H9 (cell line): ENCODE data around the gene NECAP2. TPM values are rescaled to one million over a fixed set of nuclear protein-coding genes. Genes with fewer than 3 reads are reported as not detected.

Experiments
- DNase-seq: peaks from one replicate; pipeline ENCODE4 v3.0.0-alpha.2; 2017
- H2AFZ ChIP-seq: one replicate; pipeline ENCODE4 v1.6.1; 2013; ENCODE audit warnings: mild to moderate bottlenecking, low read length, control low read depth, moderate library complexity
- H2AK5ac ChIP-seq: 2 replicates; pipeline ENCODE4 v1.6.1; 2013; ENCODE audit warnings: low read length, control low read depth, mixed read lengths; ENCODE audit not compliant: insufficient read length
- H2BK120ac ChIP-seq: one replicate; pipeline ENCODE4 v1.6.1; 2013; ENCODE audit warnings: low read depth, mild to moderate bottlenecking, low read length, control low read depth, inconsistent platforms; ENCODE audit not compliant: poor library complexity, severe bottlenecking
- H2BK12ac ChIP-seq: 2 replicates; pipeline ENCODE4 v1.6.1; 2013; ENCODE audit warnings: low read length, control low read depth, mixed read lengths, low read depth; ENCODE audit not compliant: insufficient read length
- H2BK15ac ChIP-seq: 2 replicates; pipeline ENCODE4 v1.6.1; 2013; ENCODE audit warnings: low read depth, low read length, control low read depth
- H2BK20ac ChIP-seq: one replicate; pipeline ENCODE4 v1.6.1; 2013; ENCODE audit warnings: low read depth, mild to moderate bottlenecking, low read length, control low read depth, inconsistent platforms; ENCODE audit not compliant: poor library complexity, severe bottlenecking
- H2BK5ac ChIP-seq: 2 replicates; pipeline ENCODE4 v1.6.1; 2013; ENCODE audit warnings: low read length, control low read depth, mixed read lengths; ENCODE audit not compliant: insufficient read length
- H3K14ac ChIP-seq: 2 replicates; pipeline ENCODE4 v1.6.1; 2013; ENCODE audit warnings: low read length, control low read depth; ENCODE audit not compliant: insufficient read depth
- H3K18ac ChIP-seq: 2 replicates; pipeline ENCODE4 v1.6.1; 2013; ENCODE audit warnings: low read depth, mild to moderate bottlenecking, mixed read lengths, low read length, control low read depth; ENCODE audit not compliant: insufficient read length
- H3K23ac ChIP-seq: 2 replicates; pipeline ENCODE4 v1.6.1; 2013; ENCODE audit warnings: low read length, control low read depth, mixed read lengths, low read depth; ENCODE audit not compliant: insufficient read length
- H3K23me2 ChIP-seq: 2 replicates; pipeline ENCODE4 v1.6.1; 2013; ENCODE audit warnings: low read depth, mild to moderate bottlenecking, mixed read lengths, low read length, control low read depth; ENCODE audit not compliant: insufficient read length, poor library complexity, severe bottlenecking
- H3K27ac ChIP-seq: 2 replicates; pipeline ENCODE4 v1.5.1; 2013; ENCODE audit warnings: low read length, control low read depth, mixed read lengths, low read depth; ENCODE audit not compliant: insufficient read length
- H3K27me3 ChIP-seq: 2 replicates; pipeline ENCODE4 v1.6.1; 2013; ENCODE audit warnings: low read length, control low read depth, inconsistent platforms; ENCODE audit not compliant: insufficient read depth
- H3K4ac ChIP-seq: 2 replicates; pipeline ENCODE4 v1.6.1; 2013; ENCODE audit warnings: low read depth, mild to moderate bottlenecking, control low read depth, inconsistent platforms, low read length, moderate library complexity
- H3K4me1 ChIP-seq: 2 replicates; pipeline ENCODE4 v1.6.1; 2013; ENCODE audit warnings: low read length, control low read depth, inconsistent platforms; ENCODE audit not compliant: insufficient read depth
- H3K4me2 ChIP-seq: 2 replicates; pipeline ENCODE4 v1.6.1; 2013; ENCODE audit warnings: low read length, control low read depth, mixed read lengths; ENCODE audit not compliant: insufficient read length, insufficient read depth
- H3K56ac ChIP-seq: 2 replicates; pipeline ENCODE4 v1.6.1; 2013; ENCODE audit warnings: low read depth, mild to moderate bottlenecking, mixed read lengths, low read length, control low read depth; ENCODE audit not compliant: insufficient read length
- H3K79me1 ChIP-seq: 2 replicates; pipeline ENCODE4 v1.6.1; 2013; ENCODE audit warnings: low read depth, mild to moderate bottlenecking, moderate library complexity, low read length, control low read depth, inconsistent platforms; ENCODE audit not compliant: insufficient read depth, poor library complexity, severe bottlenecking
- H3K79me2 ChIP-seq: 2 replicates; pipeline ENCODE4 v1.6.1; 2013; ENCODE audit warnings: low read length, control low read depth, inconsistent platforms; ENCODE audit not compliant: insufficient read depth
- H3K9ac ChIP-seq: 2 replicates; pipeline ENCODE4 v1.6.1; 2013; ENCODE audit warnings: low read length, control low read depth, mixed read lengths; ENCODE audit not compliant: insufficient read length; ENCODE audit errors: extremely low read depth
- H3K9me3 ChIP-seq: one replicate; pipeline ENCODE4 v1.6.1; 2013; ENCODE audit warnings: low read depth, low read length, inconsistent platforms; ENCODE audit not compliant: control insufficient read depth
- H3T11ph ChIP-seq: one replicate; pipeline ENCODE4 v1.6.1; 2013; ENCODE audit warnings: mild to moderate bottlenecking, low read length, control low read depth, inconsistent platforms
- H4K20me1 ChIP-seq: one replicate; pipeline ENCODE4 v1.6.1; 2013; ENCODE audit not compliant: control insufficient read depth, insufficient read length, insufficient read depth
- H4K5ac ChIP-seq: 2 replicates; pipeline ENCODE4 v1.6.1; 2013; ENCODE audit warnings: low read depth, mild to moderate bottlenecking, mixed read lengths, low read length, control low read depth; ENCODE audit not compliant: insufficient read length
- H4K8ac ChIP-seq: replicated peaks from 2 replicates; pipeline ENCODE4 v1.6.1; 2013; ENCODE audit warnings: low read length, control low read depth, mixed read lengths, low read depth; ENCODE audit not compliant: insufficient read length
- H4K91ac ChIP-seq: 2 replicates; pipeline ENCODE4 v1.6.1; 2013; ENCODE audit warnings: low read depth, mild to moderate bottlenecking, moderate library complexity, mixed read lengths, low read length, control low read depth; ENCODE audit not compliant: insufficient read length
- H3K27ac Mint-ChIP-seq, 3 experiments: 2 replicates in 2 of 3; 3 replicates in 1 of 3; pipeline ENCODE4 v1.8.0; 2020 to 2021; ENCODE audit warnings: mixed read lengths in 3 of 3, mild to moderate bottlenecking in 1 of 3, moderate library complexity in 1 of 3
- H3K27me3 Mint-ChIP-seq: 2 replicates; pipeline ENCODE4 v1.8.0; 2021; ENCODE audit warnings: low read depth, mild to moderate bottlenecking, moderate library complexity, mixed read lengths
- H3K36me3 Mint-ChIP-seq, 3 experiments: 2 replicates in 2 of 3; 3 replicates in 1 of 3; pipeline ENCODE4 v1.8.0; 2020 to 2021; ENCODE audit warnings: low read depth in 3 of 3, mixed read lengths in 3 of 3; ENCODE audit not compliant: insufficient read depth in 1 of 3
- H3K4me1 Mint-ChIP-seq, 2 experiments: 2 replicates each; pipeline ENCODE4 v1.8.0; 2020; ENCODE audit warnings: mixed read lengths in 2 of 2
- H3K4me3 Mint-ChIP-seq, 2 experiments: 2 replicates in 1 of 2; 3 replicates in 1 of 2; pipeline ENCODE4 v1.8.0; 2020 to 2021; ENCODE audit warnings: mild to moderate bottlenecking in 2 of 2, mixed read lengths in 2 of 2, moderate library complexity in 1 of 2
- H3K9me3 Mint-ChIP-seq, 2 experiments: 2 replicates in 1 of 2; 3 replicates in 1 of 2; pipeline ENCODE4 v1.8.0; 2020; ENCODE audit warnings: mild to moderate bottlenecking in 2 of 2, mixed read lengths in 2 of 2, moderate library complexity in 1 of 2
- CTCF ChIP-seq: fragments of 200-600 bp; sonication (generic); conservative IDR thresholded peaks from 3 replicates; pipeline ENCODE4 v1.8.0; 2021; ENCODE audit warnings: antibody characterized with exemption, mild to moderate bottlenecking
- WGBS: extraction: QIAGEN DNeasy Blood & Tissue Kit; methylation state at CpG from one replicate; pipeline ENCODE4 v1.1.7; 2013; ENCODE audit warnings: missing lambda C conversion rate, low lambda C conversion rate, mixed read lengths; ENCODE audit not compliant: insufficient read length; ENCODE audit errors: extremely low coverage; 5-methylcytosine and 5-hydroxymethylcytosine counted together
- total RNA-seq: library from RNA; stranded (reverse); gene quantifications from 2 replicates; pipeline ENCODE4 v1.2.1, GENCODE V29; 2021

Gene NECAP2
- total RNA-seq, 1 experiment from 2014 or later, result 33.2 TPM

- no peaks in the 10 kb centered on the region for H3K9me3 ChIP-seq
- H4K20me1 ChIP-seq, result peaks cover 2% of the 10 kb centered on the region
- no peak overlapping the region for H4K5ac ChIP-seq
- H3K18ac ChIP-seq, result no peak overlapping the region
- Mint-ChIP-seq H3K36me3 (peaks cover 11 to 55% (median 43%) of the 10 kb centered on the region in 3 experiments; a peak in 6 of 7 replicates), H3K4me1 (peaks cover 19 to 20% of the 10 kb centered on the region in 2 experiments), H3K27ac (peak overlapping the region in 2 of 3 experiments; percentile 84 to 92; a peak in 5 of 7 replicates), H3K9me3 (no peaks in the 10 kb centered on the region), H3K4me3 (no peak overlapping the region), H3K27me3 (no peaks in the 10 kb centered on the region)
- no peak overlapping the region for H4K91ac ChIP-seq
- no peak overlapping the region for H3K23ac ChIP-seq
- TF ChIP-seq CTCF, result no peak
- H3K56ac ChIP-seq, result no peak overlapping the region
- H3K27ac ChIP-seq, result no peak overlapping the region
- H3K4me1 ChIP-seq, result peaks cover 6% of the 10 kb centered on the region; the same call in 1 of the 2 replicates
- H3K14ac ChIP-seq, result peak overlapping the region; percentile 19; the same call in 1 of the 2 replicates
- H3T11ph ChIP-seq, result no peak overlapping the region
- no peak overlapping the region for H2BK120ac ChIP-seq
- no peak overlapping the region for H2BK15ac ChIP-seq
- H3K4ac ChIP-seq, result no peak overlapping the region
- H3K79me2 ChIP-seq, result peaks cover under 1% of the 10 kb centered on the region; the same call in 1 of the 2 replicates
- no CpG with 5 or more reads among the region's 7 CpGs for WGBS
- no peak overlapping the region for H2BK12ac ChIP-seq
- no peak overlapping the region for H2BK20ac ChIP-seq
- H2BK5ac ChIP-seq, result no peak overlapping the region
- H3K4me2 ChIP-seq, result no peak overlapping the region
- H4K8ac ChIP-seq, result no peak overlapping the region
- no peak overlapping the region for H2AK5ac ChIP-seq
- H3K9ac ChIP-seq, result no peak overlapping the region
- no peaks in the 10 kb centered on the region for H3K23me2 ChIP-seq
- H3K27me3 ChIP-seq, result no peaks in the 10 kb centered on the region
- H2AFZ ChIP-seq, result no peak overlapping the region
- H3K79me1 ChIP-seq, result peaks cover 14% of the 10 kb centered on the region
- no peak for DNase-seq
Measured at GRCh38 chr1:16396591-16396990, 43.9 kb upstream of the NECAP2 start.
